Vagina (tissue), 2 donors: ENCODE results near the gene EEF2KMT.
"Not testable (repeated sequence)": the region's sequence is repeated elsewhere in the genome, so short reads cannot be mapped to it uniquely, and the experiment has no call there.

Experiments
- CTCF ChIP-seq, 3 experiments: fragments of 450-650 bp in 2 of 3; fragments of 200-600 bp in 1 of 3; sonication (generic) in 1 of 3; IDR thresholded peaks; one replicate each; pipeline ENCODE4 v1.5.1; 2017 to 2019; ENCODE audit warnings: antibody characterized with exemption in 3 of 3, mild to moderate bottlenecking in 2 of 3, moderate library complexity in 2 of 3
- POLR2A ChIP-seq, 2 donors: fragments of 450-650 bp; IDR thresholded peaks; one replicate each; pipeline ENCODE4 v1.6.1; 2017; ENCODE audit warnings: antibody characterized with exemption in 2 of 2, mild to moderate bottlenecking in 2 of 2, moderate library complexity in 2 of 2

- TF ChIP-seq CTCF, POLR2A (IDR thresholded peaks at IDR 0.05): not testable (repeated sequence)
These were observed 53.0 kb downstream of the EEF2KMT start for GRCh38 chr16:5044581-5044980.
